Kidney (tissue), 14 donors: Measurements from ENCODE around the gene WDR6. TPM values are rescaled to one million over a fixed set of nuclear protein-coding genes. Genes with fewer than 3 reads are reported as not detected.

Experiments used
- DNase-seq, 5 donors: peaks; one replicate each; pipeline ENCODE4 v3.0.0-alpha.2; 2013 to 2020
- FAIRE-seq: peaks from 2 replicates; lab custom pipeline; 2012; peaks lifted over from hg19 to GRCh38; lab: Jason Lieb, UNC
- H3K27ac ChIP-seq, 2 donors: one replicate each; pipeline ENCODE4 v1.7.0; 2013; ENCODE audit warnings: low read depth in 2 of 2, low read length in 2 of 2, inconsistent platforms in 1 of 2
- H3K27me3 ChIP-seq: one replicate; pipeline ENCODE4 v1.7.1; 2013; ENCODE audit warnings: low read length, inconsistent platforms; ENCODE audit not compliant: control insufficient read depth, insufficient read depth
- H3K36me3 ChIP-seq, 3 donors: one replicate each; pipeline versions ENCODE4 v1.7.0 to v1.7.1; 2013; ENCODE audit warnings: low read length in 3 of 3, control low read depth in 1 of 3, inconsistent platforms in 1 of 3; ENCODE audit not compliant: insufficient read depth in 3 of 3, control insufficient read depth in 2 of 3
- H3K4me1 ChIP-seq, 3 donors: one replicate each; pipeline versions ENCODE4 v1.7.0 to v1.7.1; 2013; ENCODE audit warnings: low read length in 3 of 3, inconsistent platforms in 1 of 3, low read depth in 1 of 3; ENCODE audit not compliant: control insufficient read depth in 2 of 3, insufficient read depth in 2 of 3
- H3K4me3 ChIP-seq, 3 donors: one replicate each; pipeline versions ENCODE4 v1.7.0 to v1.8.1; 2013; ENCODE audit warnings: low read length in 3 of 3, control low read depth in 1 of 3, inconsistent platforms in 1 of 3
- H3K9ac ChIP-seq, 3 donors: one replicate each; pipeline versions ENCODE4 v1.7.0 to v1.7.1; 2013; ENCODE audit warnings: low read length in 3 of 3, control low read depth in 1 of 3, inconsistent platforms in 1 of 3
- H3K9me3 ChIP-seq, 3 donors: one replicate each; pipeline versions ENCODE4 v1.7.0 to v1.7.1; 2013; ENCODE audit warnings: low read length in 3 of 3, control low read depth in 1 of 3, inconsistent platforms in 1 of 3; ENCODE audit not compliant: control insufficient read depth in 2 of 3, insufficient read depth in 1 of 3
- CTCF ChIP-seq: IDR thresholded peaks from 3 replicates; pipeline ENCODE4 v1.5.1; 2012; ENCODE audit warnings: mild to moderate bottlenecking, moderate library complexity, borderline replicate concordance; ENCODE audit not compliant: insufficient read depth; ENCODE audit errors: extremely low read depth
- intact Hi-C: fragments of 100-400 bp; cut with DNase I; formaldehyde crosslinking; loops from one replicate; pipeline ENCODE4 v1.11.1; 2022
- polyA plus RNA-seq: library from polyadenylated mRNA; stranded (reverse); fragments of 350-450 nt; fragmentation: Illumina TruSeq; extraction: RNeasy Lipid Tissue Mini Kit (QIAGEN cat#74804); gene quantifications from one replicate; pipeline ENCODE4 v1.2.3, GENCODE V29; 2014; ENCODE audit warnings: low read depth, low replicate concordance; ENCODE audit not compliant: insufficient read depth
- total RNA-seq: library from RNA; stranded (reverse); fragmentation: NEBNext Ultra II Directional; extraction: Animal tissue kit (Norgen Biotek cat#: 25700); gene quantifications from one replicate; pipeline ENCODE4 v1.2.1, GENCODE V29; 2021
- donor health status: control.
- donor health status: control.
- donor health status: control.
- donor health status: control.
- donor health status: control.
- donor health status: DM: yes; HTN: yes; CAD: no.
- donor health status: Normal renal cell carcinoma (clear cell type).

Gene WDR6
- total and polyA plus RNA-seq, 2 donors from 2014 or later, result 105 to 158 TPM

- peak overlapping the region in 1 of 3 donors; percentile 88 for H3K4me3 ChIP-seq
Observed at GRCh38 chr3:48991851-48992545, 15.2 kb upstream of the WDR6 start.

GRCh38 chr3:48993834-48994233, 13.4 kb upstream of the WDR6 start:
- Histone ChIP-seq H3K27me3 (no peaks in the 10 kb centered on the region), H3K27ac (no peak overlapping the region), H3K9ac (no peak overlapping the region), H3K36me3 (peaks cover 0 to 6% (median 2%) of the 10 kb centered on the region in 3 donors), H3K9me3 (no peaks in the 10 kb centered on the region), H3K4me3 (no peak overlapping the region), H3K4me1 (peaks cover 0 to 26% (median 5%) of the 10 kb centered on the region in 3 donors)
- intact Hi-C loops, result no loop called here
- DNase-seq (no peak), FAIRE-seq (no peak)
- TF ChIP-seq CTCF, result no peak

More at GRCh38 chr3:48991851-48992545, 15.2 kb upstream of the WDR6 start:
- no peak for TF ChIP-seq CTCF
- no peak for DNase-seq
- Histone ChIP-seq H3K36me3 (peaks cover 0 to 5% (median 2%) of the 10 kb centered on the region in 3 donors), H3K9ac (peak overlapping the region in 1 of 3 donors; percentile 51), H3K27me3 (no peaks in the 10 kb centered on the region), H3K9me3 (no peaks in the 10 kb centered on the region), H3K27ac (no peak overlapping the region), H3K4me1 (peaks cover 0 to 21% (median 5%) of the 10 kb centered on the region in 3 donors)
- intact Hi-C loops, result no loop called here
- no peak for FAIRE-seq

- Histone ChIP-seq H3K27ac (no peak overlapping the region), H3K9ac (no peak overlapping the region), H3K9me3 (no peaks in the 10 kb centered on the region), H3K36me3 (peaks cover 0 to 6% (median 2%) of the 10 kb centered on the region in 3 donors), H3K4me3 (no peak overlapping the region), H3K27me3 (no peaks in the 10 kb centered on the region), H3K4me1 (peaks cover 0 to 6% (median 0%) of the 10 kb centered on the region in 3 donors)
- FAIRE-seq, result no peak
- no peak for DNase-seq
- intact Hi-C loops, result no loop called here
- TF ChIP-seq CTCF, result no peak
Observed at GRCh38 chr3:48996640-48997039, 10.6 kb upstream of the WDR6 start.
